A549 (cell line): ENCODE data around the gene UGT3A1.

Source experiments
- CHD2 ChIP-seq: fragments of 150-350 bp; IDR thresholded peaks from 2 replicates; pipeline ENCODE4 v1.6.1; 2014; ENCODE audit warnings: low read length; ENCODE audit not compliant: partially characterized antibody
- CTCF ChIP-seq: fragments of >200 bp; sonication (Bioruptor Twin); formaldehyde crosslinking; IDR thresholded peaks from 3 replicates; pipeline ENCODE4 v1.5.1; 2016
- EP300 ChIP-seq, 2 experiments: fragments of >200 bp; sonication (Bioruptor Twin); formaldehyde crosslinking; IDR thresholded peaks; 2 replicates in 1 of 2; 3 replicates in 1 of 2; pipeline ENCODE4 v1.6.1; 2016 to 2017
- HEYL ChIP-seq: fragments of 250-450 bp; sonication (Bioruptor Pico); IDR thresholded peaks from 2 replicates; pipeline ENCODE4 v1.8.0; 2021; ENCODE audit warnings: mild to moderate bottlenecking, moderate library complexity
- KDM1A ChIP-seq: fragments of 200-600 bp; sonication (generic); IDR thresholded peaks from 2 replicates; pipeline ENCODE4 v1.6.1; 2016; ENCODE audit warnings: low read depth, mild to moderate bottlenecking
- MAZ ChIP-seq: fragments of 150-350 bp; IDR thresholded peaks from 2 replicates; pipeline ENCODE4 v1.6.1; 2014; ENCODE audit warnings: antibody characterized with exemption, low read depth, low read length, borderline replicate concordance
- POLR2A ChIP-seq: IDR thresholded peaks from 2 replicates; pipeline ENCODE4 v1.6.1; 2012; ENCODE audit warnings: mild to moderate bottlenecking, low read length
- RCOR1 ChIP-seq: fragments of 150-350 bp; IDR thresholded peaks from 2 replicates; pipeline ENCODE4 v1.6.1; 2014; ENCODE audit warnings: antibody characterized with exemption, low read length, low read depth
- REST ChIP-seq: fragments of 200-600 bp; sonication (generic); IDR thresholded peaks from 2 replicates; pipeline ENCODE4 v1.6.1; 2016; ENCODE audit warnings: antibody characterized with exemption, mild to moderate bottlenecking, moderate library complexity

- TF ChIP-seq CTCF (no peak), CHD2 (no peak), EP300 (IDR thresholded peaks at IDR 0.05) (no peak), RCOR1 (no peak), POLR2A (no peak), KDM1A (no peak), HEYL (CRISPR knock-in tag) (no peak), MAZ (no peak), REST (no peak)
Observed at GRCh38 chr5:35920890-35921289, 70.3 kb downstream of the UGT3A1 start.
